Aorta (tissue), 5 donors: ENCODE results near the gene EXOC1L. TPM values are rescaled to one million over a fixed set of nuclear protein-coding genes. Genes with fewer than 3 reads are reported as not detected.

Source experiments
- ATAC-seq: fragments of 200-7000 bp; cut with Tn5 transposase; one replicate; pipeline ENCODE4 v1.9.1; 2022; ENCODE audit warnings: moderate library complexity; ENCODE audit not compliant: low FRiP score
- DNase-seq, 2 donors: peaks; one replicate each; pipeline ENCODE4 v3.0.0-alpha.2; 2020
- H3K27ac ChIP-seq, 2 donors: one replicate each; pipeline ENCODE4 v1.5.1; 2013; ENCODE audit warnings: low read length in 2 of 2, mild to moderate bottlenecking in 2 of 2, moderate library complexity in 2 of 2, control low read depth in 1 of 2, inconsistent platforms in 1 of 2, low read depth in 1 of 2
- H3K27me3 ChIP-seq, 2 donors: one replicate each; pipeline ENCODE4 v1.6.1; 2013; ENCODE audit warnings: control low read depth in 1 of 2, low read length in 1 of 2, mild to moderate bottlenecking in 1 of 2, moderate library complexity in 1 of 2; ENCODE audit not compliant: insufficient read depth in 2 of 2, control insufficient read depth in 1 of 2
- H3K36me3 ChIP-seq, 2 donors: one replicate each; pipeline ENCODE4 v1.6.1; 2013; ENCODE audit warnings: control low read depth in 1 of 2, low read length in 1 of 2, mild to moderate bottlenecking in 1 of 2; ENCODE audit not compliant: insufficient read depth in 2 of 2, control insufficient read depth in 1 of 2
- H3K4me1 ChIP-seq, 2 donors: one replicate each; pipeline ENCODE4 v1.6.1; 2013; ENCODE audit warnings: low read length in 2 of 2, control low read depth in 1 of 2, mild to moderate bottlenecking in 1 of 2, moderate library complexity in 1 of 2; ENCODE audit not compliant: insufficient read depth in 2 of 2, control insufficient read depth in 1 of 2
- H3K4me3 ChIP-seq, 2 donors: one replicate each; pipeline ENCODE4 v1.5.1; 2013; ENCODE audit warnings: low read length in 2 of 2, control low read depth in 1 of 2, mild to moderate bottlenecking in 1 of 2
- H3K9me3 ChIP-seq: one replicate; pipeline ENCODE4 v1.6.1; 2013; ENCODE audit warnings: mild to moderate bottlenecking, low read length; ENCODE audit not compliant: control insufficient read depth
- WGBS, 2 donors: extraction: QIAGEN DNeasy Blood & Tissue Kit; methylation state at CpG; one replicate each; pipeline ENCODE4 v1.1.7; 2013; 5-methylcytosine and 5-hydroxymethylcytosine counted together
- intact Hi-C, 2 donors: fragments of 100-400 bp; cut with DNase I; formaldehyde crosslinking; loops; one replicate each; pipeline versions ENCODE4 v1.14.2 to v1.15.0; 2022
- polyA plus RNA-seq, 2 donors: library from polyadenylated mRNA; stranded (reverse); fragments of 200-250 nt; gene quantifications; one replicate each; pipeline ENCODE4 v1.2.3, GENCODE V29; 2013
- total RNA-seq, 2 donors: library from RNA; stranded (reverse); fragmentation: NEBNext Ultra II Directional; extraction: Animal tissue kit (Norgen Biotek cat#: 25700); gene quantifications; one replicate each; pipeline ENCODE4 v1.2.1, GENCODE V29; 2021
- donor health status: healthy with polysubstance abuse.
- donor health status: Bipolar disorder and iron deficiency.
- donor health status: DM: no; HTN: no; CAD: no.
- donor health status: DM: no; HTN: no; CAD: no.
- donor health status: DM: yes; HTN: yes; CAD: no.

EXOC1L gene
- total and polyA plus RNA-seq, 4 donors: not detected

DNA sequence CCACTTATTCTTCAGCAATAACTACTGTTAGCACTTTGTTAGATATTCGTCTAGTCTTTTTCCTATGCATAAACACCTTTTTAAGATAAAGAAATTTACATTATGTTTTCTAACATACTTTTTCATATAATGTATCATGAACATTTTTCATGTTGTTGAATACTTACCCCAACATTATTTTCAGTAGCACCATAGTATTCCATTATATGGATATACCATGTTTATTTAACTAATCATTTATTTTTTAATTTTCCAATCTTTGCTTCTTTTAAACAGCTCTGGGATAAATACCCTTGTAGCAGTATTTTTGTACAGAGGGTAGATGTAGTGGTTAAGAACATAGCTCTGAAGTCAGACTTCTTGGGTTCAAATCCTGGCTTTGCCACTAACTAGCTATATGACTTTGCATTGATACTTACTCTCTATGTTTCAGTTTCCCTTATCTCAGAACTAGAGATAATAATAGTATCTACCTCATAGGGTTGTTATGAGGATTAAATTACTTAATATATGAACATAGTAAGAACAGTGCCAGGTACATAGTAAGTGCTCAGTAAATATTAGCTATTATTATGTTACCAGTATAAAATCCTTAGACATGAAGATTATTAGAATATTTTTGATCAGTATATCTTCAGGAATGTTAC is 45.1 kb downstream of the EXOC1L start:
- H3K27ac ChIP-seq: no peak overlapping the region
- intact Hi-C loops: loop anchor here in 1 of 2 donors (5.0 kb wide), 1 partner anchor 517 kb away; the partner anchor contains the start of gene SRD5A3
- no peaks in the 10 kb centered on the region for H3K9me3 ChIP-seq
- H3K27me3 ChIP-seq: no peaks in the 10 kb centered on the region
- H3K4me3 ChIP-seq: no peak overlapping the region
- H3K36me3 ChIP-seq: no peaks in the 10 kb centered on the region
- DNase-seq: no peak
- H3K4me1 ChIP-seq: no peaks in the 10 kb centered on the region
- ATAC-seq: no peak
- WGBS, 2 donors: 90 to 95% methylated on average over 1 of the region's 1 CpG

DNA sequence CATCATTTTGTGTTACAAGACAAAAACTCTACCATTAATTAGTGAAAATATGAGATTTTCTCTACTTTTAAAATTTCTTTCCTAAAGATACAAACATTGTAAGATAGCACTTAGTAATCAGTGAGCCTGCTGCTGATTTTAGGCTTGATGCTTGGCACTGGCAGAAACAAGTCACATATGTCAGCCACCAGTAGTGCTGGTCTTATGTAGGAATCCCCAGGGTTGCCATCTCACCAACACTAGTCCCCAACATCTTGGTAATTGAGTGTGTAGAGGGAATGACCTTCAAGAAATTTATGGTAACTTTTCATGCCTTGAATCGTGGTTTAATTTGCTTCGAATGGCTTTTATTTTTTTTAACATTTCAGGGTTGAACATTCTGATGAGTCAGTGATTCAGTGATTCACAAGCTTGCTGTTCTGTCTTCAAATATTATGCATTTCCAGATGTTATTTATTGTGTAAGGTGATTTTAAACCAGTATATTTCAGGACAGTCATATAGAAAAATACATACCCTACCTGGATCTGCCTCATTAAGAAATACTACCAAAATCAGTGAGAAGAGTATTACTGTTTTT is 45.7 kb downstream of the EXOC1L start:
- ATAC-seq (no peak), DNase-seq (no peak)
- Histone ChIP-seq H3K27ac (peak overlapping the region in 1 of 2 donors; percentile 79), H3K4me3 (no peak overlapping the region), H3K27me3 (no peaks in the 10 kb centered on the region), H3K4me1 (no peaks in the 10 kb centered on the region), H3K9me3 (no peaks in the 10 kb centered on the region), H3K36me3 (no peaks in the 10 kb centered on the region)
- 20 to 37% methylated on average over 2 of the region's 2 CpGs for WGBS, 2 donors
- intact Hi-C loops: loop anchor here in 1 of 2 donors (5.0 kb wide), 1 partner anchor 518 kb away; the partner anchor contains the start of gene SRD5A3

DNA sequence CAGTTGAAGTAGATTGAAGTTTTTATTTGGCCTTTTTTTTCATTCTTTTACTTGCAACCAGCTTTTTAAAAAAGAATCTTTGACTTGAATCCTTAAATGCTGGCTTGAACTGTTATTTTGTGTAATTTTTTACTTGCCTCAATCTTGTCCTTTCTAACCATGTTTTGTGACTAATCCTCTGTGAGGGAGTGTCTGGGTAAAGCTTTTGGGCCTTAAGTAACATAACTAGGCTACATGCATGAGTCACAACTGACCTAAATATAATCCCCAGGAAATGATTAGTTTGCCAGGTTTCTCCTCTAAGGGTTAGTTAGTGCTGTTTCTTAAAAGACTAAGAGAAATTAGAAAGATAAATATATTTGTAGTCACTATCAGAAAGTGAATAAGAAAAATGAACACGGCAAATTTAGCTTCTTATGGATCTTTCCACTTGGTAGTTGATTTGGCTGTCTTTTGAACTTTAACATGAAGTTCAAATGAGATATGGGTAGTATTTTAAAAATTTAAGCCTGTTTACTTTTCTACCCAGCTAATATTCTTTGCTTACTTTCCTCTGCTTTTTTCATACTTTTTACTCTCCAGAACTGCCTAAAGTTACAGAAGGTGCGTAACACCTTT is 46.8 kb downstream of the EXOC1L start:
- Histone ChIP-seq H3K4me1 (no peaks in the 10 kb centered on the region), H3K4me3 (no peak overlapping the region), H3K27me3 (no peaks in the 10 kb centered on the region), H3K36me3 (peaks cover 0 to 2% of the 10 kb centered on the region in 2 donors), H3K27ac (peak overlapping the region in 1 of 2 donors; percentile 43), H3K9me3 (no peaks in the 10 kb centered on the region)
- DNase-seq (no peak), ATAC-seq (peak; percentile 95)
- WGBS, 2 donors: 37 to 45% methylated on average over 2 of the region's 2 CpGs
- intact Hi-C loops: loop anchor here in 1 of 2 donors (5.0 kb wide), 1 partner anchor 519 kb away; the partner anchor contains the start of gene SRD5A3

DNA sequence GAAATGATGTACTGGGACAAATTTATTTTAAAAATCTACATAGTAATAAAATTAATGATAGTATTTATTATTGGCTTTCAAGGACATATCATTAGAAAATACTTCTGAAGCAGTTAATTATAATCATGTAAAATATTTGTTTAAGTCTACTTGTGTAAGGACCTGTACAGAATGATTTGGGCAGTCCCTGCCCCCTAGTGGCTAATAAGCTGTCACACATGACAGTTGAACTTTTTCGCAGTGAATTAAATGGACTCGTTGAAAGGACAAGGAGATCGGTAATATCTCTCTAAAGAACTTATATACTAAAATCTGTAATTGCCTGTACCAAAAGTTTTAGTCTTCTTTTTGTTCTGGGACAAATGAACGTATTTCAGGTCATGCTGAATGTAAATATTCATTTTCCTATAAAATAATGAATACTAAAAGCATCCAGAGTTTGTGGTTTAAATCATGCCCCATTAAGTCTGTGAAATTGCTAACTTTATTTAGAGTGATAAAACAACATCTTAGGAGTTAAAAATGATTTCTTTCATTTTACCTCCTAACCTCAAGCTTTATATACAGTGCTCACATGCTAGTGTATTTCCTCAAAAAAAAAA is 47.5 kb downstream of the EXOC1L start:
- peak; percentile 87 for ATAC-seq
- H3K4me1 ChIP-seq: no peaks in the 10 kb centered on the region
- peaks cover 0 to 2% of the 10 kb centered on the region in 2 donors for H3K36me3 ChIP-seq
- H3K27me3 ChIP-seq: no peaks in the 10 kb centered on the region
- WGBS, 2 donors: 34 to 43% methylated on average over 4 of the region's 4 CpGs
- no peak overlapping the region for H3K4me3 ChIP-seq
- no peak overlapping the region for H3K27ac ChIP-seq
- DNase-seq: no peak
- intact Hi-C loops: loop anchor here in 1 of 2 donors (5.0 kb wide), 1 partner anchor 520 kb away; the partner anchor contains the start of gene SRD5A3
- no peaks in the 10 kb centered on the region for H3K9me3 ChIP-seq

GRCh38 chr4:55868581-55869090 is 49.0 kb downstream of the EXOC1L start:
- Histone ChIP-seq H3K4me1 (no peaks in the 10 kb centered on the region), H3K36me3 (peaks cover 0 to 4% of the 10 kb centered on the region in 2 donors), H3K9me3 (no peaks in the 10 kb centered on the region), H3K27me3 (no peaks in the 10 kb centered on the region), H3K4me3 (no peak overlapping the region), H3K27ac (no peak overlapping the region)
- intact Hi-C loops: loop anchor here in 1 of 2 donors (5.0 kb wide), 1 partner anchor 521 kb away; the partner anchor contains the start of gene SRD5A3
- 91 to 100% methylated on average over 1 of the region's 1 CpG for WGBS, 2 donors
- no peak for ATAC-seq
- no peak for DNase-seq

DNA sequence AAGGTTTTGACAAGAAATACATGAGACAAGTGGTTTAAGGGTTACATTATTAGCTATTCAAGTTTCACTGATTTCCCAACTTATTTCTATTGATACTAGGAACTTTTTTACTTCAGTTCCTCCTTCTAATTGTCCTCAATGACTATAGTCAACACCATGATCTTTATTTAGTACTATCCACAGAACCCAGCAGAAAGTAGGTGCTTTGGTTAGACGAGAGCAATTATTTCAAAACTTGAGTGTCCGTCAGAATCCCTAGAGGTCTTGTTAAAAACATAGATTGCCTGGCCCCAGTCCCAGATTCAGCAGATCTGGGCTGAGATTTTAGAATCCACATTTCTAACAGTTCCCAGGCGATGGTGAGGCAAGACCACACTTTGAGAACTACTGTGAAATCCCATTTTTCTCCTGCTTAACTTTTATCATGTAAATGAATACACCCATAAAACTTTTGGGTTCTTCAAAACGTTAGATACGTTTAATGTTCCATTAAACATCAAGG is 51.8 kb downstream of the EXOC1L start:
- H3K9me3 ChIP-seq: no peaks in the 10 kb centered on the region
- no peak overlapping the region for H3K27ac ChIP-seq
- intact Hi-C loops: no loop called here
- H3K36me3 ChIP-seq: peaks cover 0 to 4% of the 10 kb centered on the region in 2 donors
- no peak overlapping the region for H3K4me3 ChIP-seq
- DNase-seq (no peak), ATAC-seq (no peak)
- 29 to 51% methylated on average over 5 of the region's 5 CpGs for WGBS, 2 donors
- H3K4me1 ChIP-seq: no peaks in the 10 kb centered on the region
- no peaks in the 10 kb centered on the region for H3K27me3 ChIP-seq

DNA sequence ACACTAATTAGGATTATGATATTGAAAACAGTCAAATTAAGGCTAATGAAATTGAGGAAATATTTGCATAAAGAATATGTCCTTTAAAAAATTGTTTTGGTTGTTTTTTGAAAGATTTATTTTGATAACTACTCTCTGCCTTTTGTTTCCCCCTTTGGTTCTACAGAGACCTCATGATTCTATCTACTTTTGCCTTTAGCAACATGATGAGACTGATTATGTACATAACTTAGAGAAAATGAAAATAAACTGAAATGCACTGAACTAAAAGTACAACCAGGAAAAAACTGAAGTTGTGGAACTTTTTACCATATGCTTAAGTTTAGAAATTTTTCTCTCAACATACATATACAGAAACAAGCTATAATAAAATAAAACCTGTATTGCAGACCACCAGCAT is 55.2 kb downstream of the EXOC1L start:
- DNase-seq (no peak), ATAC-seq (no peak)
- Histone ChIP-seq H3K27ac (no peak overlapping the region), H3K4me1 (no peaks in the 10 kb centered on the region), H3K9me3 (no peaks in the 10 kb centered on the region), H3K36me3 (peaks cover 0 to 7% of the 10 kb centered on the region in 2 donors), H3K27me3 (no peaks in the 10 kb centered on the region), H3K4me3 (no peak overlapping the region)
- intact Hi-C loops: no loop called here

DNA sequence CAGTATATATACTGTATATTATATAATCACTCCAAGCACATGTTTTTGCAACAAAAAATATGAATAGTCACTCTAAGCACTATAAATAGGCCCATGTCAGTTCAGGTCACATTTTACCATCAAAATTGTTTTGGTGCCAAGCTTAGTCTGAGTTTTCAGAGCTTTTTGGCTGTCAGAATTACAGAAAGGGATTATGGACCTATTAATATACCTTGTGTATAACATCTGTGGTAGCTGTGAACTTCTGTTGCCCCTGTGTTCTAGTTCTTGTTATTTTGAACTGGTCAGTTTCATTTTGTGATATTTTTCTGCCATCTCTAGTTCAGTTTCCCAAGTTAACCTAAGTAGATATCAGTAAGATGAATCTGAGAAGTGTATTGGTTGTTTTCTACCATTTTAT is 56.8 kb downstream of the EXOC1L start:
- Histone ChIP-seq H3K27ac (no peak overlapping the region), H3K36me3 (peaks cover 4 to 5% of the 10 kb centered on the region in 2 donors), H3K4me3 (no peak overlapping the region), H3K27me3 (no peaks in the 10 kb centered on the region), H3K9me3 (no peaks in the 10 kb centered on the region), H3K4me1 (no peaks in the 10 kb centered on the region)
- intact Hi-C loops: no loop called here
- DNase-seq: no peak
- ATAC-seq: no peak
